Mammary epithelial cell (primary cell): ENCODE data around the gene BCL2L15.

Experiments
- EZH2 ChIP-seq: IDR thresholded peaks from 2 replicates; pipeline ENCODE4 v1.6.1; 2012; ENCODE audit warnings: low read length, inconsistent platforms, borderline replicate concordance
- TF ChIP-seq, protein P1 (sequence below), 2 donors: IDR thresholded peaks in 1 of 2; conservative IDR thresholded peaks in 1 of 2; 2 replicates each; pipeline ENCODE4 v1.5.1; 2011 to 2012; ENCODE audit warnings: inconsistent platforms in 2 of 2, low read length in 2 of 2, mild to moderate bottlenecking in 2 of 2, control low read depth in 1 of 2, low read depth in 1 of 2; ENCODE audit not compliant: insufficient read depth in 1 of 2; ENCODE audit errors: extremely low read depth in 1 of 2

DNA sequence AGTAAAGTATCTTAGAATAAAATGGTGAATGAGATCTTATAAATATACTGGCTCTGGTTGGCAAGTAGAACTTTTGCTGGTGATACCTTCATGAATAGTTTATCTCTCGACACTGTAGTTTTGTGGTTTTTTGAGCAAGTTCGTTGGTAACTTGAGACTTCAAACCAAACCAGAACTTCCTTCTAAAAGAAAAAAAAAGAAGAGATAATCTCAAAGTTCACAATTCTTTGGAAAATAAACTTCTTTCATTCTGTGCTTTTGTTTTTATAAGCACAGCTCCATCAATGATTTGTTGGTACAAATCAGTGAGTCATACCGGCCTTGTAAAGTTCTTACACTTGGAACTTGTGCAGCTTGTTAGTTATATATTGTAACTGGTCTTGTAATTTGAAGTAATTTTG lies 44.1 kb upstream of the BCL2L15 start:
- TF ChIP-seq, protein P1, sequence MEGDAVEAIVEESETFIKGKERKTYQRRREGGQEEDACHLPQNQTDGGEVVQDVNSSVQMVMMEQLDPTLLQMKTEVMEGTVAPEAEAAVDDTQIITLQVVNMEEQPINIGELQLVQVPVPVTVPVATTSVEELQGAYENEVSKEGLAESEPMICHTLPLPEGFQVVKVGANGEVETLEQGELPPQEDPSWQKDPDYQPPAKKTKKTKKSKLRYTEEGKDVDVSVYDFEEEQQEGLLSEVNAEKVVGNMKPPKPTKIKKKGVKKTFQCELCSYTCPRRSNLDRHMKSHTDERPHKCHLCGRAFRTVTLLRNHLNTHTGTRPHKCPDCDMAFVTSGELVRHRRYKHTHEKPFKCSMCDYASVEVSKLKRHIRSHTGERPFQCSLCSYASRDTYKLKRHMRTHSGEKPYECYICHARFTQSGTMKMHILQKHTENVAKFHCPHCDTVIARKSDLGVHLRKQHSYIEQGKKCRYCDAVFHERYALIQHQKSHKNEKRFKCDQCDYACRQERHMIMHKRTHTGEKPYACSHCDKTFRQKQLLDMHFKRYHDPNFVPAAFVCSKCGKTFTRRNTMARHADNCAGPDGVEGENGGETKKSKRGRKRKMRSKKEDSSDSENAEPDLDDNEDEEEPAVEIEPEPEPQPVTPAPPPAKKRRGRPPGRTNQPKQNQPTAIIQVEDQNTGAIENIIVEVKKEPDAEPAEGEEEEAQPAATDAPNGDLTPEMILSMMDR (conservative IDR thresholded peaks at IDR 0.05 in 1 of 2, IDR thresholded peaks at IDR 0.05 in 1 of 2; ENCODE audit: extremely low read depth in 1 of 2, insufficient read depth in 1 of 2, low read depth in 1 of 2, low read length in 2 of 2): no peak
- TF ChIP-seq EZH2: no peak
